Epithelial cell of proximal tubule (primary cell): ENCODE measurements around the gene MARVELD3. TPM values are rescaled to one million over a fixed set of nuclear protein-coding genes. Genes with fewer than 3 reads are reported as not detected.
"Not testable (repeated sequence)": the region's sequence is repeated elsewhere in the genome, so short reads cannot be mapped to it uniquely, and the experiment has no call there.

ENCODE experiments used
- DNase-seq: peaks from one replicate; pipeline ENCODE4 v3.0.0-alpha.2; 2011; ENCODE audit warnings: low read depth
- H3K4me3 ChIP-seq: 2 replicates; pipeline ENCODE4 v1.5.1; 2011; ENCODE audit warnings: low read depth, mild to moderate bottlenecking, low read length
- total RNA-seq: library from RNA; depleted of rRNA; stranded (reverse); fragments of >200 nt; gene quantifications from 2 replicates; pipeline ENCODE4 v1.2.3, GENCODE V29; 2015
- TF ChIP-seq, protein P1 (sequence below): conservative IDR thresholded peaks from 2 replicates; pipeline ENCODE4 v1.5.1; 2012; ENCODE audit warnings: low read depth, mild to moderate bottlenecking, low read length

MARVELD3 gene
- total RNA-seq, 1 donor from 2014 or later, result 7.9 TPM

DNA sequence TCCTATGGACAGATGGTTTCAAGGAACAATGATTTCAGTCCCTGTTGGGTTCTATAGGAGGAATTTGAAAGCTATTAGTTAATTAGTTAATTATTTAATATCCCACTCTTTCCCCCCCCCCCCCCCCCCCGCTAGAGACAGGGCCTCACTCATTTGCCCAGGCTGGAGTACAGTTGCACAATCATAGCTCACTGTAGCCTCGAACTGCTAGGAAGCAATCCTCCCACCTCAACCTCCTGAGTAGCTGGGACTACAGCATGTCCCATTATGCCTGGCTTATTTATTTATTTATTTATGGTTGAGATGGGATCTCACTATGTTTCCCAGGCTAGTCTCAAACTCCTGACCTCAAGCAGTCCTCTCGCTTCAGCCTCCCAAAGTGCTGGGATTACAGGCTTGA lies 34.1 kb upstream of the MARVELD3 start:
- no peak for DNase-seq
- TF ChIP-seq, protein P1, sequence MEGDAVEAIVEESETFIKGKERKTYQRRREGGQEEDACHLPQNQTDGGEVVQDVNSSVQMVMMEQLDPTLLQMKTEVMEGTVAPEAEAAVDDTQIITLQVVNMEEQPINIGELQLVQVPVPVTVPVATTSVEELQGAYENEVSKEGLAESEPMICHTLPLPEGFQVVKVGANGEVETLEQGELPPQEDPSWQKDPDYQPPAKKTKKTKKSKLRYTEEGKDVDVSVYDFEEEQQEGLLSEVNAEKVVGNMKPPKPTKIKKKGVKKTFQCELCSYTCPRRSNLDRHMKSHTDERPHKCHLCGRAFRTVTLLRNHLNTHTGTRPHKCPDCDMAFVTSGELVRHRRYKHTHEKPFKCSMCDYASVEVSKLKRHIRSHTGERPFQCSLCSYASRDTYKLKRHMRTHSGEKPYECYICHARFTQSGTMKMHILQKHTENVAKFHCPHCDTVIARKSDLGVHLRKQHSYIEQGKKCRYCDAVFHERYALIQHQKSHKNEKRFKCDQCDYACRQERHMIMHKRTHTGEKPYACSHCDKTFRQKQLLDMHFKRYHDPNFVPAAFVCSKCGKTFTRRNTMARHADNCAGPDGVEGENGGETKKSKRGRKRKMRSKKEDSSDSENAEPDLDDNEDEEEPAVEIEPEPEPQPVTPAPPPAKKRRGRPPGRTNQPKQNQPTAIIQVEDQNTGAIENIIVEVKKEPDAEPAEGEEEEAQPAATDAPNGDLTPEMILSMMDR, result no peak
- H3K4me3 ChIP-seq, result no peak overlapping the region

DNA sequence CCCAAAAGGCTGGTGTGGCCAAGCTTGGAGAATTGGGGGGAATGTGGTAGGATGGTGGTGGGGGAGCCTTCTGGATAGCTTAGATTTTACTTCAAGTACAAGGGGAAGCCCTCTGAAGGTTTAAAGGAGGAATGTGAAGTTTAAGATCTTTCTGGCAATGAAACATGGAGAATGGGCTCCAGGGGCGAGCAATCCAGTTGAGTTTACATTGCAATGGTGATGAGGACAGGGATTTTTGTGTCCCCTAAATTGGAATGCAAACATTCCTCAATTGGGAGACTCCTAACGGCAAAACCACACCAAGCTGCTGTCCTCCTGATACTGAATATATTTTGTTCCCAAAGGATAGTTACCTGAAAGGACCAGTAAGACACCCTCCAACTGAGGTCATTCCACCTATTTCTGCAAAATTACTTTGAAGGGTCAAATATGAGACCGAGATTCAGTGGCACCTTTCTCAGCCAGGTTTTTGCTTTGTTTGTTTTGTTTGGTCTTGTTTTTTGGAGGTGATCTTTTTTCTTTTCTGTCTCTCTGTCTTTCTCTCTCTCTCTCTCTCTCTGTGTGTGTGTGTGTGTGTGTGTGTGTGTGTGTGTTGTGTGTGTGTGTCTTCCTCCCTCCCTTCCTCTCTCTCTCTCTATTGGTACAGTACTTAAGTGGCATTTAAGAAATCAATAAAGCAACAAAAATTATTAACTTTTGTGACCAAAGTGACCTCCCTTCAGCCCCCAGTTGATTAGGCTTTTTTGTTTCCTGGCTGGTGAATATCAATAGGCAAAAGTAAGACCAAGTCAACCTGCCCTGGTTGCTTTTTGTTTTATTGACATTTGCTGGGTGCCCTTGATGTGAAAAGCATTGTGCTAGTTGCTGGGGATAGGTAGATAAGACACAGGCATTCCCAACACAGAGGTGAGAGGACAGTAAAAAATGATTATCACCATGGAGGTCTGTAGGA lies 32.7 kb upstream of the MARVELD3 start:
- H3K4me3 ChIP-seq, result no peak overlapping the region
- DNase-seq, result no peak
- TF ChIP-seq, protein P1, result no peak

DNA sequence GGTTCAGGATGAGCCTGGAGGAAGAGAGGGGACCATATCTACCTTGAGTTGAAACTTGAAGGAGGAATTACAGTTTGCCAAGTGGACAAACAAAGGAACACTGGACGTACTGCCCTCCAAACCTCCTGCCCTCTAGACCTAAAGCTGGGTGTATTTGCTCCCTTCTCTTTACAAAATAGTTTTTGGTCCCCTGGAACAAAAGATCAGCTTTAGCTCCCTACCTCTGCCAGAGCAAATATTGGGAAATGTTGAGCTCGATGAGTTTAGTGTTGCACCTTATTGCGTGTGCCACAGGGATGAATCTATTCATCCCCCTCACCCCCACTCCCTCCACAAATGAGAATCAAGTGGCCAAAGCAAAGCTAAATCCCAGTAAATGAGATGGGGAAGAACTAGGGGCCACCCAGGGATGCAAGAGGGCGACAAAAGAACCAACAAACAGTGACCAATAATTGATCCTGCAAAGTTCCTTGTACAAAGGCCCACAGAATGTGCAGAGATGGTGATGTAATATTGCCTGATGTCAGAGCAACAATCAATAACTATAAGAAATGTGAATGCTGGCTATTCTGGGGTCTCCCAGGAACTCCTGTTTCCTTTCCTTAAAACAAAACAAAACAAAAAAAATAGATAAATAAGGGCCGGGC lies 31.9 kb upstream of the MARVELD3 start:
- TF ChIP-seq, protein P1, result no peak
- no peak for DNase-seq
- no peak overlapping the region for H3K4me3 ChIP-seq

DNA sequence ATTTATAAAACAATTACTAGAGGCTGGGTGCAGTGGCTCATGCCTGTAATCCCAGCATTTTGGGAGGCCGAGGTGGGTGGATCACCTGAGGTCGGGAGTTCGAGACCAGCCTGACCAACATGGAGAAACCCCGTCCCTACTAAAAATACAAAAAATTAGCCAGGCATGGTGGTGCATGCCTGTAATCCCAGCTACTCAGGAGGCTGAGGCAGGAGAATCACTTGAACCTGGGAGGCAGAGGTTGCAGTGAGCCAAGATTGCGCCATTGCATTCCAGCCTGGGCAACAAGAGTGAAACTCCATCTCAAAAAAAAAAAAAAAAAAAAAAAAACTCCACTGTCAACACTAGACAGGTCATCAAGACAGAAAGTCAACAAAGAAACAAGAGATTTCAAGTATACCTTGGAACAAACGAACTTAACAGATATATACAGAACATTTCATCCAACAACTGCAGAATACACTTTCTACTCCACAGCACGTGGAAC lies 30.6 kb upstream of the MARVELD3 start:
- DNase-seq, H3K4me3 ChIP-seq: not testable (repeated sequence)

DNA sequence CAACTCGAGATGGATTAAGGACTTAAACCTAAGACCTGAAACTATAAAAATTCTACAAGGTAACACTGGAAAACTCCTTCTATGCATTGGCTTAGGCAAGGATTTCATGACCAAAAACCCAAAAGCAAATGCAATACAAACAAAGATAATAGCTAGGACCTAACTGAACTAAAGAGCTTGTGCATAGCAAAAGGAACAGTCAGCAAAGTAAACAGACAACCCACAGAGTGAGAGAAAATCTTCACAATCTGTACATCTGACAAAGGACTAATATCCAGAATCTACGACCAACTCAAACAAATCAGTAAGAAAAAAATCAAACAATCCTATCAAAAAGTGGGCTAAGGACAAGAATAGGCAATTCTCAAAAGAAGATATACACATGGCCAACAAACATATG lies 27.6 kb upstream of the MARVELD3 start:
- H3K4me3 ChIP-seq, result not testable (repeated sequence)

DNA sequence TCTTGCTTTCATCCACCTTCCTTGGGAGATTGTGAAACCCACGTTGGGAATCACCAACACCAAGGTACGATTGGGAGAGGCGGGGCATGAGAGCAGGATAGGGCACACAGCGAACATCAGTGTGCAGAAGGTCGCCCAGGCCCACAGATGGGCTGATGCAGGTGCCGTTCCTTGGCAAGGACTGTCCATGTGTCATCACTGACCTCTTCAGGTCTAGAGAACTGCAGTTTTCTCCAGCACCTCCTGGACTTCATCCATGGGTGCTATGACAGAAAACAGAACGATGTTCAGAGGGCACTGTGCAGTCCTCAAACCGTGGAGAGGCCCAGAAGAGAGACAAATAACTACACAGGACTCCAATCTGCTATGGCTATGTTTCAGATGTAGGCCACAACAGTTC lies 25.2 kb upstream of the MARVELD3 start:
- no peak overlapping the region for H3K4me3 ChIP-seq
- TF ChIP-seq, protein P1, result no peak
- DNase-seq, result no peak

More for the DNA sequence above, 27.6 kb upstream of the MARVELD3 start:
- not testable (repeated sequence) for DNase-seq

DNA sequence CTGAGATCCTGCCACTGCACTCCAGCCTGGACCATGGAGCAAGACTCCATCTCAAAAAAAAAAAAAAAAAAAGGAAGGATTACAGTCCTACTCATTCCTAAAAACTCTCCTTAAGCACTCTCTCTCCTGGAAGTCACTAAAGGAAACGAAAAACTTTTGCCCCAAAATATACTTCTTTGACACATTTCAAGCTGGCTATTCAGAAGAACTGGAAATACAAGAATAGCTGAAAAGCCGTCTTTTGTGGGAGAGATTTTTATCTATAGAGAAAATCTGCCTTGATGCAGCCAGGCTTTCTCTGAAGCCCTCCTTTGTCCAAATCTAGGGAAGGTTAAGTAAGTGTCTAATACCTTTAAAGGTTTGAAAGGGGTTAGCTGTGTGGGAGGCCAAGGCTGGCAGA lies 16.9 kb upstream of the MARVELD3 start:
- TF ChIP-seq, protein P1, result no peak
- no peak overlapping the region for H3K4me3 ChIP-seq
- DNase-seq, result no peak
